Gastrocnemius medialis (tissue), 4 donors: ENCODE results near the gene MAD2L2. TPM values are rescaled to one million over a fixed set of nuclear protein-coding genes. Genes with fewer than 3 reads are reported as not detected.

Source experiments
- ATAC-seq, 2 donors: fragments of 150-250 bp; one replicate each; pipeline ENCODE4 v1.9.1; 2016
- DNase-seq, 2 donors: peaks; one replicate each; pipeline ENCODE4 v3.0.0-alpha.2; 2019
- H3K27ac ChIP-seq, 4 donors: fragments of 200-600 bp; sonication (generic); 1 replicate in 1 of 4; 2 replicates in 3 of 4; pipeline ENCODE4 v1.5.1; 2016 to 2018; ENCODE audit warnings: mild to moderate bottlenecking in 2 of 4, moderate library complexity in 1 of 4
- H3K27me3 ChIP-seq, 3 donors: fragments of 200-600 bp; sonication (generic) in 2 of 3; 1 replicate in 1 of 3; 2 replicates in 2 of 3; pipeline versions ENCODE4 v1.5.1 to v1.6.0; 2016 to 2019; ENCODE audit warnings: mild to moderate bottlenecking in 1 of 3, moderate library complexity in 1 of 3
- H3K36me3 ChIP-seq, 2 donors: fragments of 200-600 bp; sonication (generic) in 1 of 2; one replicate each; pipeline ENCODE4 v1.5.1; 2017 to 2018
- H3K4me1 ChIP-seq, 2 donors: fragments of 200-600 bp; sonication (generic) in 1 of 2; one replicate each; pipeline ENCODE4 v1.5.1; 2016 to 2017; ENCODE audit warnings: mild to moderate bottlenecking in 2 of 2
- H3K4me3 ChIP-seq, 4 donors: fragments of 200-600 bp; sonication (generic) in 3 of 4; 1 replicate in 1 of 4; 2 replicates in 3 of 4; pipeline ENCODE4 v1.5.1; 2016 to 2019; ENCODE audit warnings: mild to moderate bottlenecking in 2 of 4
- H3K9me3 ChIP-seq, 3 donors: fragments of 200-600 bp; sonication (generic) in 2 of 3; 1 replicate in 1 of 3; 2 replicates in 2 of 3; pipeline ENCODE4 v1.5.1; 2016 to 2019
- POLR2A ChIP-seq, 2 donors: fragments of 450-650 bp; IDR thresholded peaks; one replicate each; pipeline ENCODE4 v1.6.1; 2017; ENCODE audit warnings: antibody characterized with exemption in 2 of 2, mild to moderate bottlenecking in 2 of 2, moderate library complexity in 2 of 2
- in situ Hi-C, 4 donors: fragments of 200-750 bp; cut with MboI; loops; one replicate each; pipeline versions ENCODE4 v1.15.0 to v1.8.0; 2017; ENCODE audit warnings: low sequenced_read_pairs in 4 of 4
- intact Hi-C: fragments of 100-400 bp; cut with DNase I; formaldehyde crosslinking; loops from one replicate; pipeline ENCODE4 v1.15.1; 2023; ENCODE audit warnings: low total_unique reads
- total RNA-seq, 4 donors: library from RNA; depleted of rRNA; stranded (reverse); fragments of >200 nt; gene quantifications; one replicate each; pipeline versions ENCODE4 v1.1.0 to v1.2.3, GENCODE V29; 2016
- TF ChIP-seq, protein P1 (sequence below), 5 experiments: fragments of 450-650 bp in 3 of 5; fragments of 200-600 bp in 2 of 5; sonication (generic) in 2 of 5; IDR thresholded peaks in 4 of 5; conservative IDR thresholded peaks in 1 of 5; 1 replicate in 4 of 5; 2 replicates in 1 of 5; pipeline ENCODE4 v1.5.1; 2016 to 2019; ENCODE audit warnings: antibody characterized with exemption in 5 of 5, mild to moderate bottlenecking in 3 of 5, moderate library complexity in 3 of 5

The MAD2L2 gene
- total RNA-seq, 4 donors from 2014 or later = 41.2 to 57.4 (median 46.9) TPM

DNA sequence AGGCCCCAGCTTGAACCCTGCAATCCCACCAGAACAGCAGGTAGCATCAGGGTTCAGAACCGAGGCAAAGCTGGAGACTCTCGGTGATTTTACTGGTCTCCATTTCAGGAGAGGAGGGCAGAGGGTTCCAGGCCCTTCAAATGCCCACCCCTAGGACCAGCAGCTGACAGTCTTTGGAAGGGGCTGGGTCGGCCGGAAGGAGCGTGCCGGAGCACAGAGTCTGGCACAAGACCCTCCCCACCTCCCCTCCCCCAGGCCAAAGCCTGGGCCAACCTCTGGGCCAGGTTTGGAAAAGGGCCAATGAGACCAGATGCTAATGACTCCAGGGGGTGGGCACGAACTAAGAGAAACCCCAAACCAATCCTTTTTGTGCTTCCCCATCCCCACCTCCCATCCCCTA lies 33.6 kb downstream of the MAD2L2 start:
- in situ Hi-C loops (loop anchor here (10.0 to 25.0 kb wide), 6 partner anchors 310 to 613 kb away; partner anchors contain the start of gene MASP2 (in 1 of the 4)), intact Hi-C loops (no loop called here)
- H3K27ac ChIP-seq = no peak overlapping the region
- no peaks in the 10 kb centered on the region for H3K9me3 ChIP-seq
- TF ChIP-seq POLR2A (IDR thresholded peaks at IDR 0.05) = no peak
- TF ChIP-seq, protein P1, sequence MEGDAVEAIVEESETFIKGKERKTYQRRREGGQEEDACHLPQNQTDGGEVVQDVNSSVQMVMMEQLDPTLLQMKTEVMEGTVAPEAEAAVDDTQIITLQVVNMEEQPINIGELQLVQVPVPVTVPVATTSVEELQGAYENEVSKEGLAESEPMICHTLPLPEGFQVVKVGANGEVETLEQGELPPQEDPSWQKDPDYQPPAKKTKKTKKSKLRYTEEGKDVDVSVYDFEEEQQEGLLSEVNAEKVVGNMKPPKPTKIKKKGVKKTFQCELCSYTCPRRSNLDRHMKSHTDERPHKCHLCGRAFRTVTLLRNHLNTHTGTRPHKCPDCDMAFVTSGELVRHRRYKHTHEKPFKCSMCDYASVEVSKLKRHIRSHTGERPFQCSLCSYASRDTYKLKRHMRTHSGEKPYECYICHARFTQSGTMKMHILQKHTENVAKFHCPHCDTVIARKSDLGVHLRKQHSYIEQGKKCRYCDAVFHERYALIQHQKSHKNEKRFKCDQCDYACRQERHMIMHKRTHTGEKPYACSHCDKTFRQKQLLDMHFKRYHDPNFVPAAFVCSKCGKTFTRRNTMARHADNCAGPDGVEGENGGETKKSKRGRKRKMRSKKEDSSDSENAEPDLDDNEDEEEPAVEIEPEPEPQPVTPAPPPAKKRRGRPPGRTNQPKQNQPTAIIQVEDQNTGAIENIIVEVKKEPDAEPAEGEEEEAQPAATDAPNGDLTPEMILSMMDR (IDR thresholded peaks at IDR 0.05 in 4 of 5, conservative IDR thresholded peaks at IDR 0.05 in 1 of 5) = no peak
- H3K4me1 ChIP-seq = peaks cover 10 to 13% of the 10 kb centered on the region in 2 donors
- H3K27me3 ChIP-seq = peaks cover 13 to 24% (median 18%) of the 10 kb centered on the region in 3 donors
- DNase-seq (no peak), ATAC-seq (no peak)
- H3K4me3 ChIP-seq = no peak overlapping the region
- no peaks in the 10 kb centered on the region for H3K36me3 ChIP-seq

GRCh38 chr1:11646317-11646716 lies 34.6 kb downstream of the MAD2L2 start:
- DNase-seq = no peak
- H3K27ac ChIP-seq = no peak overlapping the region
- in situ Hi-C loops = loop anchor here (10.0 to 25.0 kb wide), 6 partner anchors 309 to 612 kb away; partner anchors contain the start of gene MASP2 (in 1 of the 4)
- ATAC-seq = no peak
- TF ChIP-seq, protein P1 (IDR thresholded peaks at IDR 0.05 in 4 of 5, conservative IDR thresholded peaks at IDR 0.05 in 1 of 5) = no peak
- no peak for TF ChIP-seq POLR2A (IDR thresholded peaks at IDR 0.05)
- H3K27me3 ChIP-seq = peaks cover 13 to 24% (median 18%) of the 10 kb centered on the region in 3 donors
- intact Hi-C loops = no loop called here
- no peak overlapping the region for H3K4me3 ChIP-seq
- H3K9me3 ChIP-seq = no peaks in the 10 kb centered on the region
- no peaks in the 10 kb centered on the region for H3K36me3 ChIP-seq
- peaks cover 10 to 13% of the 10 kb centered on the region in 2 donors for H3K4me1 ChIP-seq

DNA sequence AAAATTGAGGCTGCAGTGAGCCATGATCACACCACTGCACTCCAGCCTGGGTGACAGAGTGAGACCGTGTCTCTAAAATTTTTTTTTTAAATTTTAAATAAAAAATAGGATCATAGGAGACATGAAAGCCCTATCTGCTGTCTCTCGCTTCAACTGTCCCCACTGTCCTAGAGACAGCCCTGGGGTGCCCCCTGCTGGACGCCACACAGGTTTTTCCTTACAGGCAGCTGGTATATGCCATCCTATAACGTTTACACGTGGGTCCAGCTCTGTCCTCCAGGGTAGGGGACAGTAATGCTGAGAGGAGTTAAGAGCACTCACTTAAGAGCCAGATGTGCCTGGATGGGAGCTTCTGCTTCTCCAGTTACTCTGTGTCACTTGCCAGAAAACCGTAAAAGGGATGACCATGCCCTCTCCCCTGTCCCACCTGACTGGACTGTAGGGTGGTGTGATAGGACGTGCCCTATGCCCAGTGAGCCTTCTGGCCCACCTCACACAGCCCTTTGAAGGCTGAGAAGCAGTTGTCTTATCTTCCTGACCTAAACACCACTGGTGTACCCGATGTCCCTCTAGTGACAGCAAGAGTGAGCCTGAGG lies 35.2 kb downstream of the MAD2L2 start:
- peaks cover 10 to 13% of the 10 kb centered on the region in 2 donors for H3K4me1 ChIP-seq
- H3K4me3 ChIP-seq = no peak overlapping the region
- DNase-seq (peak; percentile 25 to 64), ATAC-seq (peak in 1 of 2 donors; percentile 44)
- TF ChIP-seq, protein P1 (IDR thresholded peaks at IDR 0.05 in 4 of 5, conservative IDR thresholded peaks at IDR 0.05 in 1 of 5) = peak; percentile 41 to 72 (median 60)
- TF ChIP-seq POLR2A (IDR thresholded peaks at IDR 0.05) = no peak
- no peaks in the 10 kb centered on the region for H3K36me3 ChIP-seq
- H3K9me3 ChIP-seq = no peaks in the 10 kb centered on the region
- H3K27ac ChIP-seq = no peak overlapping the region
- in situ Hi-C loops = loop anchor here (10.0 to 25.0 kb wide), 6 partner anchors 308 to 611 kb away; partner anchors contain the start of gene MASP2 (in 1 of the 4)
- peaks cover 13 to 24% (median 18%) of the 10 kb centered on the region in 3 donors for H3K27me3 ChIP-seq
- intact Hi-C loops = no loop called here

DNA sequence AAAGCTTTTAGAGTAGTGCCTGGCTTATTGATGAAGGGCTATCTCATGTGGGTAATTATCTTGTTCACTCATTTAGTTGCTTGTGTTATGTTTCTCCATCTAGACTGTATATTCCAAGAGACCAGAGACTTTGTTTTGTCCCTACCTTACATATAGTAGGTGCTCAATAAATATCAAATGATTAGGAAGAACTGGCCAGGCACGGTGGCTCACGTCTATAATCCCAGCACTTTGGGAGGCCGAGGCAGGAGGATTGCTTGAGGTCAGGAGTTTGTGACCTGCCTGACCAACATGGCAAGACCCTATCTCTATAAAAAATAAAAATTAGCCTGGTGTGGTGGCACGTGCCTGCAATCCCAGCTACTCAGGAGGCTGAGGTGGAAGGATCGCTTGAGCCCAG lies 35.7 kb downstream of the MAD2L2 start:
- Histone ChIP-seq H3K4me3 (no peak overlapping the region), H3K4me1 (peaks cover 10 to 13% of the 10 kb centered on the region in 2 donors), H3K36me3 (no peaks in the 10 kb centered on the region), H3K27me3 (peaks cover 11 to 22% (median 17%) of the 10 kb centered on the region in 3 donors), H3K27ac (no peak overlapping the region), H3K9me3 (no peaks in the 10 kb centered on the region)
- DNase-seq (no peak), ATAC-seq (no peak)
- intact Hi-C loops (no loop called here), in situ Hi-C loops (loop anchor here (10.0 to 25.0 kb wide), 6 partner anchors 308 to 610 kb away; partner anchors contain the start of gene MASP2 (in 1 of the 4))
- no peak for TF ChIP-seq POLR2A (IDR thresholded peaks at IDR 0.05)
- TF ChIP-seq, protein P1 (IDR thresholded peaks at IDR 0.05 in 4 of 5, conservative IDR thresholded peaks at IDR 0.05 in 1 of 5) = no peak
